Panc1 (cell line): ENCODE results near the gene ATF7. TPM values are rescaled to one million over a fixed set of nuclear protein-coding genes. Genes with fewer than 3 reads are reported as not detected.

Experiments used
- ATAC-seq: fragments of 200-7000 bp; cut with Tn5 transposase; 2 replicates; pipeline ENCODE4 v1.9.1; 2020; ENCODE audit warnings: mild to moderate bottlenecking, moderate library complexity
- BruUV-seq: library from RNA; stranded (reverse); fragments of 400-500 nt; replicated peaks from 2 replicates; lab custom pipeline; 2021; lab: Mats Ljungman, UMichigan
- CTCF ChIA-PET: fragments of 300-600 bp; sonication (Branson Sonifier 250); formaldehyde crosslinking; loops from one replicate; lab custom pipeline; 2022; ENCODE audit warnings: antibody characterized with exemption; lab: Charles Lee
- POLR2A ChIA-PET: fragments of 300-600 bp; sonication (Branson Sonifier 250); formaldehyde crosslinking; loops from one replicate; lab custom pipeline; 2022; ENCODE audit warnings: antibody characterized with exemption; lab: Charles Lee
- DNase-seq: peaks from one replicate; pipeline ENCODE4 v3.0.0-alpha.2; 2010; ENCODE audit warnings: low read depth, low spot score
- H3K27ac ChIP-seq: 2 replicates; pipeline ENCODE4 v1.5.1; 2011; ENCODE audit warnings: mild to moderate bottlenecking, low read length, inconsistent platforms
- H3K27me3 ChIP-seq: fragments of 200-500 bp; sonication (Bioruptor generic); 2 replicates; pipeline ENCODE4 v1.6.0; 2014; ENCODE audit warnings: low read length, inconsistent platforms; ENCODE audit not compliant: control insufficient read depth, insufficient read depth
- H3K36me3 ChIP-seq: fragments of 200-500 bp; sonication (Bioruptor generic); 2 replicates; pipeline ENCODE4 v1.5.1; 2014; ENCODE audit warnings: inconsistent platforms, mild to moderate bottlenecking, low read length, moderate library complexity; ENCODE audit not compliant: control insufficient read depth, insufficient read depth
- H3K4me1 ChIP-seq: 2 replicates; pipeline ENCODE4 v1.5.1; 2011; ENCODE audit warnings: inconsistent platforms, mild to moderate bottlenecking, low read length, moderate library complexity; ENCODE audit not compliant: control insufficient read depth, insufficient read depth
- H3K4me3 ChIP-seq, 2 experiments: 2 replicates each; pipeline ENCODE4 v1.5.1; 2011 to 2012; ENCODE audit warnings: low read depth in 2 of 2, low read length in 2 of 2, mild to moderate bottlenecking in 2 of 2, inconsistent platforms in 1 of 2, moderate library complexity in 1 of 2
- H3K9me3 ChIP-seq: fragments of 200-500 bp; sonication (Bioruptor generic); 2 replicates; pipeline ENCODE4 v1.5.1; 2014; ENCODE audit warnings: low read depth, mild to moderate bottlenecking, inconsistent platforms, low read length, moderate library complexity; ENCODE audit not compliant: control insufficient read depth, insufficient read depth
- POLR2AphosphoS5 ChIP-seq: IDR thresholded peaks from 2 replicates; pipeline ENCODE4 v1.6.1; 2012; ENCODE audit warnings: mild to moderate bottlenecking, low read depth, low read length, moderate library complexity
- REST ChIP-seq, 2 experiments: IDR thresholded peaks; 2 replicates each; pipeline ENCODE4 v1.6.1; 2011 to 2012; ENCODE audit warnings: low read depth in 2 of 2, control low read depth in 1 of 2, low read length in 1 of 2, mild to moderate bottlenecking in 1 of 2, moderate library complexity in 1 of 2; ENCODE audit not compliant: insufficient read depth in 1 of 2
- SIN3A ChIP-seq: IDR thresholded peaks from 2 replicates; pipeline ENCODE4 v1.6.1; 2012; ENCODE audit warnings: low read depth, mild to moderate bottlenecking, low read length, moderate library complexity, borderline replicate concordance; ENCODE audit not compliant: insufficient read depth
- TCF7L2 ChIP-seq: IDR thresholded peaks from 2 replicates; pipeline ENCODE4 v1.6.1; 2011; ENCODE audit warnings: mild to moderate bottlenecking, low read depth, low read length, inconsistent platforms
- in situ Hi-C: cut with HindIII; loops from 2 replicates; pipeline ENCODE4 v1.10.0; 2016; ENCODE audit warnings: low sequenced_read_pairs, low pct_unique_long_range_greater_than_20kb
- intact Hi-C: fragments of 100-400 bp; cut with micrococcal nuclease; formaldehyde crosslinking; loops from one replicate; pipeline ENCODE4 v1.10.0; 2022; ENCODE audit not compliant: unreplicated experiment
- total RNA-seq: library from RNA; stranded (reverse); gene quantifications from one replicate; pipeline ENCODE4 v1.2.1, GENCODE V29; 2021; ENCODE audit not compliant: unreplicated experiment
- TF ChIP-seq, protein P1 (sequence below): fragments of 450-650 bp; IDR thresholded peaks from 2 replicates; pipeline ENCODE4 v1.5.1; 2017; ENCODE audit warnings: mild to moderate bottlenecking

The ATF7 gene
- total RNA-seq, 1 experiment from 2014 or later: 29.5 TPM

DNA sequence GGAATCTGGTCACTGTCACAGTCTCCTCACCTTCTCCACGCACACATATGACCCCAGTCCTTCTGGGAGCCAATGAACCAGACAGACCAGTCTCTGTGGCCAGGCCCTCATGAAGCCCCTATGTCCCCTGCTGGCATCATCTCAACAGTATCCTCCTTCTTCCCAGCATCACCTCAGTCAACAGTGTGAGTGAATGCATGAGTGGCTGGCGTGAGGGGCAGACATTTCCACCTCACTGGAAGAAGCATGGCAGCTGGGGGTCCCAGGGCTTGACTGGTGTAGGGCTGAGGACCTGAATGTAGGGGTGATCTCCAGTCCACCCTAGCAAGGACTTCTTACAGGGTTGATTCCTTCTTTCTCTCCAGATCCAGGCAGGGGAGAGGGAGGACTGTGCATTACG is 128.7 kb downstream of the ATF7 start:
- BruUV-seq: TSS peak; percentile 28
- H3K4me1 ChIP-seq: peaks cover 44% of the 10 kb centered on the region
- intact Hi-C loops: no loop called here
- TF ChIP-seq REST (IDR thresholded peaks at IDR 0.05; ENCODE audit: insufficient read depth in 1 of 2, low read depth in 2 of 2, low read length in 1 of 2) (no peak), POLR2AphosphoS5 (no peak), SIN3A (no peak), TCF7L2 (no peak)
- TF ChIP-seq, protein P1, sequence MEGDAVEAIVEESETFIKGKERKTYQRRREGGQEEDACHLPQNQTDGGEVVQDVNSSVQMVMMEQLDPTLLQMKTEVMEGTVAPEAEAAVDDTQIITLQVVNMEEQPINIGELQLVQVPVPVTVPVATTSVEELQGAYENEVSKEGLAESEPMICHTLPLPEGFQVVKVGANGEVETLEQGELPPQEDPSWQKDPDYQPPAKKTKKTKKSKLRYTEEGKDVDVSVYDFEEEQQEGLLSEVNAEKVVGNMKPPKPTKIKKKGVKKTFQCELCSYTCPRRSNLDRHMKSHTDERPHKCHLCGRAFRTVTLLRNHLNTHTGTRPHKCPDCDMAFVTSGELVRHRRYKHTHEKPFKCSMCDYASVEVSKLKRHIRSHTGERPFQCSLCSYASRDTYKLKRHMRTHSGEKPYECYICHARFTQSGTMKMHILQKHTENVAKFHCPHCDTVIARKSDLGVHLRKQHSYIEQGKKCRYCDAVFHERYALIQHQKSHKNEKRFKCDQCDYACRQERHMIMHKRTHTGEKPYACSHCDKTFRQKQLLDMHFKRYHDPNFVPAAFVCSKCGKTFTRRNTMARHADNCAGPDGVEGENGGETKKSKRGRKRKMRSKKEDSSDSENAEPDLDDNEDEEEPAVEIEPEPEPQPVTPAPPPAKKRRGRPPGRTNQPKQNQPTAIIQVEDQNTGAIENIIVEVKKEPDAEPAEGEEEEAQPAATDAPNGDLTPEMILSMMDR: no peak
- peak overlapping the region; percentile 58; the same call in 1 of the 2 replicates for H3K27ac ChIP-seq
- ChIA-PET POLR2A (no interaction called here), CTCF (no interaction called here)
- DNase-seq (no peak), ATAC-seq (no peak)
- H3K27me3 ChIP-seq: no peaks in the 10 kb centered on the region
- in situ Hi-C loops: no loop called here
- H3K4me3 ChIP-seq: no peak overlapping the region
- no peaks in the 10 kb centered on the region for H3K9me3 ChIP-seq
- H3K36me3 ChIP-seq: no peaks in the 10 kb centered on the region; the same call in 1 of the 2 replicates

GRCh38 chr12:53496752-53497032 is 129.5 kb downstream of the ATF7 start:
- no peaks in the 10 kb centered on the region for H3K9me3 ChIP-seq
- BruUV-seq: no TSS peak
- H3K36me3 ChIP-seq: no peaks in the 10 kb centered on the region; the same call in 1 of the 2 replicates
- in situ Hi-C loops: no loop called here
- intact Hi-C loops: no loop called here
- POLR2A ChIA-PET: no interaction called here
- H3K4me1 ChIP-seq: peaks cover 41% of the 10 kb centered on the region
- CTCF ChIA-PET: no interaction called here
- H3K4me3 ChIP-seq: peak overlapping the region in 1 of 2 experiments; percentile 27; a peak in 2 of 4 replicates
- no peak for ATAC-seq
- peak overlapping the region; percentile 58 for H3K27ac ChIP-seq
- no peaks in the 10 kb centered on the region for H3K27me3 ChIP-seq
- no peak for DNase-seq
- TF ChIP-seq SIN3A: no peak
- TF ChIP-seq TCF7L2: no peak
- TF ChIP-seq REST (IDR thresholded peaks at IDR 0.05; ENCODE audit: insufficient read depth in 1 of 2, low read depth in 2 of 2, low read length in 1 of 2): no peak
- no peak for TF ChIP-seq POLR2AphosphoS5
- TF ChIP-seq, protein P1: no peak
